AG09319 (cell line): ENCODE data around the gene XCL1.
A peak's percentile ranks its signal among the peaks of the same experiment; 100 is the strongest.

Source experiments
- DNase-seq: peaks from one replicate; pipeline ENCODE4 v3.0.0-alpha.2; 2010; ENCODE audit warnings: low read depth; ENCODE audit errors: extremely low read depth
- TF ChIP-seq, protein P1 (sequence below): IDR thresholded peaks from 2 replicates; pipeline ENCODE4 v1.5.1; 2011; ENCODE audit warnings: low read depth, mild to moderate bottlenecking, inconsistent platforms, low read length, moderate library complexity

Gene XCL1

DNA sequence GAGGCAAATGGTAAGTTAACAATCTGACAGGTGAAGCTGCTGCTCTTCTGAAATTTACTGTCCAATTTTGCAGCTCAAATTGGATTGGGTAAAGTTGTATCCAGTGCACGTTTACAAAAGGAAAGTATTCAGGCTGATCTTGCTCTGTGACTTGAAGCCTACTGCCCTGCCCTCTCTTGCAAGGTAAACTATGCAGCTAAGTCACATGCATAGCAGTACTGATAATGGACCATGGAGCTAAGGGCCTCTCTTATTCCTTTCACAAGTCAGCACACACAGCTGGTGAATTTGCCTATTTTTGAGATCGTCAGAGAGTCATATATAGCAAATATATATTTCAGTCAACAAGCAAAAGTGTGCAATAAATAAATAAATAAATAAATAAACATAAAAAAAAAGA is 23.2 kb downstream of the XCL1 start:
- TF ChIP-seq, protein P1, sequence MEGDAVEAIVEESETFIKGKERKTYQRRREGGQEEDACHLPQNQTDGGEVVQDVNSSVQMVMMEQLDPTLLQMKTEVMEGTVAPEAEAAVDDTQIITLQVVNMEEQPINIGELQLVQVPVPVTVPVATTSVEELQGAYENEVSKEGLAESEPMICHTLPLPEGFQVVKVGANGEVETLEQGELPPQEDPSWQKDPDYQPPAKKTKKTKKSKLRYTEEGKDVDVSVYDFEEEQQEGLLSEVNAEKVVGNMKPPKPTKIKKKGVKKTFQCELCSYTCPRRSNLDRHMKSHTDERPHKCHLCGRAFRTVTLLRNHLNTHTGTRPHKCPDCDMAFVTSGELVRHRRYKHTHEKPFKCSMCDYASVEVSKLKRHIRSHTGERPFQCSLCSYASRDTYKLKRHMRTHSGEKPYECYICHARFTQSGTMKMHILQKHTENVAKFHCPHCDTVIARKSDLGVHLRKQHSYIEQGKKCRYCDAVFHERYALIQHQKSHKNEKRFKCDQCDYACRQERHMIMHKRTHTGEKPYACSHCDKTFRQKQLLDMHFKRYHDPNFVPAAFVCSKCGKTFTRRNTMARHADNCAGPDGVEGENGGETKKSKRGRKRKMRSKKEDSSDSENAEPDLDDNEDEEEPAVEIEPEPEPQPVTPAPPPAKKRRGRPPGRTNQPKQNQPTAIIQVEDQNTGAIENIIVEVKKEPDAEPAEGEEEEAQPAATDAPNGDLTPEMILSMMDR, result no peak
- DNase-seq, result no peak

DNA sequence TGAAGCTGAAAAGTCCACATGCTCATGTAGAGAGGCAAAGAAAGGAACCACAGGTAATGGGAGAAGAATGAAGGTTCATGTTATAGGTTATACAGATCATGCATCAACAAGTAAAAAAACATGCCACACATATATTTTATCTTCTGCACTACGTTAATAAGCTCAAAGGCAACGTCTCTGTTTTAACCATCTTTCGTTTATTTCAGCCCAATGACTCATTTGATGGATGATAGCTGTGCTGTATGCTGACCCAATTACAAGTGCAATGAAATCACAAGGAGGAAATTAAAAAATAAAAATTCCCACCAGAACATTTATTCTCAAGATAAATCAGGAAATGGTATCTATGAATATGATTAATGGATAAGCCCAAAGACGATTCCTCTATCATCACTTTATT is 24.6 kb downstream of the XCL1 start:
- DNase-seq, result no peak
- TF ChIP-seq, protein P1, result no peak

DNA sequence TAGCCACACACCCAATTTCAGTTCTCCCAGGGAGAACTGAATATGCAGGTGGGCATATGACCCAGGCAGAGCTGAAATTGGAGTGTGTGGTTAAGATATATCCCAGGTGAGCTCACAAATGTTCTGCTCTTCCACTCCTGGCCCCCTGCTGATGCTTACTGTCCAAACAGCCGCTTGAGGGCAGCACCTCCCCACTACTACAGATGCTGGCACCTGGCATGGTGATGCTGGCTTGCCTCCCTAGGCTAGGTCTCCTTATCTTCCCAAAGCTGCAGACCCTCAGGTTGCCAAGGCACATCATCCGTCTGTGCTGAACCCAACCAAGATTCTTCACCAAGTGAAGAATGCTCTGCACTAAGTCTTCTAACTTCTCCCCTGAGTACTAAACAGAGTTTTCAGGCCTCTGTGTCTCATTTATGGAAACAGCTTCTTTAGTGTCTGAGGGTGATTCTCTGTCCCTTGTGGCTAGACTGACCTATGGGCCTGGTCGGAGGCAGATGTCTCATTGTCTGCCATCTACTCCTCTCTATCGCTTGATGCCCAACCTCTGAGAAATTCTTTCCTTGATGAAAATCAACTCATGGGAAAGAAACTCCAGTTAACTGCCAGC is 27.2 kb downstream of the XCL1 start:
- DNase-seq, result peak; percentile 19
- TF ChIP-seq, protein P1, result peak; percentile 87

DNA sequence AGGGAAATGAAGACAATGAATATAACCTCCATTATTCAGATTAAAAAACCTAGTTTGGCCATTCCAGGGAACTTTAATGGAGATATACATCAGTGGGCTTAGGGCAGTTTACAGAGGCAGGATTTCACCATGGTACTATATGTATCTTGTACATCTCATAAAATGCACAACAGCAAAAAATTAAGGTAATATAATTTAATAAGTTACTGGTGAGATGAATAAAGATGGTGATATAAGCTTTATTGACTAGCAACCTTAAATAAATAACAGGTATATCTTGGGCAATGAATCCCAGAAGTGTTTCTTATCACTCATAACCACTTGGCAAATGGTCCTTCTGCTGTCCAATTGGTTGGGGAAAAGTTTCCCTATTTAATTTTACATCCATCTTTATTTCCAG is 29.0 kb downstream of the XCL1 start:
- DNase-seq, result no peak
- TF ChIP-seq, protein P1, result no peak

DNA sequence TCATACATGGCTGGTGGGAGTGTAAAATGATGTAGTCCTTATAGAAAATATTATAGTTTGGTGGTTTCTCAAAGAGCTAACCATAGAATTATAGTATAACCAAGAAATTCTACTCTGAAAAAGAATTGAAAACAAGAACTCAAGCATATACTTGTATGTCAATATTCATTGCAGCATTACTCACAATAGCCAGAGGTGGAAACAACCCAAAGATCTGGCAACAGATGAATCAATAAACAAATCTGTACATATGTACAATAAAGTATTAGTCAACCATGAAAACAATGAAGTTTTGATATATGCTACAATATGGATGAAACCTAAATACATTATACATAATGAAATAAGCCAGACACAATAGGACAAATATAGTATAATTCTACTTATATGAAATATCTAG is 29.7 kb downstream of the XCL1 start:
- no peak for DNase-seq
- TF ChIP-seq, protein P1, result no peak

DNA sequence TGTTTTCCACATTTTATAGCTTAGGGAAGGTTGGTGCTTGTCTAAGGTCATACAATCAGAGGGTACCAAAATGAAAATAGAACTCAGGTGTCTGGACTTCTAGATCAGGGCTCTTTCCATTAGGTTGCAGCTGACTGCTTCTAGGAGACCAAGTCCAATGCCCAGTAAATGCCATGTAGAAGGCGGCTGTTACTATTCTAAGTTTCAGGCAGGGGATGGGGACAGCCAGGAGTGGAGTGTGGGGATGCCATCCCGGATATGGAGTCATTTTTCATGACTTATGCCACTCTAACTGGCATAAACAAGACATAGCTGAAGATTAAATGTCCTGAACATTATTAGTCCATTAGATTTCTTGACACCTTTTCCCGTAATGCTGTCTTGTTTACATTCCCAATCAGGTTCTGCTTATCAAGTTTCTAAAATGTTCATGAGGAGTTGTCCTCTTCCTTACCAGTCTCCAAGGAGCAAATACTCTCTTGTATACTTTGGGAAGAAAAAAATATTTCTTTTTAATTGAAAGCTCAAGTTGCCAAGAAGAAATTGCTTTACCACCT is 31.5 kb downstream of the XCL1 start:
- TF ChIP-seq, protein P1, result no peak
- DNase-seq, result no peak

DNA sequence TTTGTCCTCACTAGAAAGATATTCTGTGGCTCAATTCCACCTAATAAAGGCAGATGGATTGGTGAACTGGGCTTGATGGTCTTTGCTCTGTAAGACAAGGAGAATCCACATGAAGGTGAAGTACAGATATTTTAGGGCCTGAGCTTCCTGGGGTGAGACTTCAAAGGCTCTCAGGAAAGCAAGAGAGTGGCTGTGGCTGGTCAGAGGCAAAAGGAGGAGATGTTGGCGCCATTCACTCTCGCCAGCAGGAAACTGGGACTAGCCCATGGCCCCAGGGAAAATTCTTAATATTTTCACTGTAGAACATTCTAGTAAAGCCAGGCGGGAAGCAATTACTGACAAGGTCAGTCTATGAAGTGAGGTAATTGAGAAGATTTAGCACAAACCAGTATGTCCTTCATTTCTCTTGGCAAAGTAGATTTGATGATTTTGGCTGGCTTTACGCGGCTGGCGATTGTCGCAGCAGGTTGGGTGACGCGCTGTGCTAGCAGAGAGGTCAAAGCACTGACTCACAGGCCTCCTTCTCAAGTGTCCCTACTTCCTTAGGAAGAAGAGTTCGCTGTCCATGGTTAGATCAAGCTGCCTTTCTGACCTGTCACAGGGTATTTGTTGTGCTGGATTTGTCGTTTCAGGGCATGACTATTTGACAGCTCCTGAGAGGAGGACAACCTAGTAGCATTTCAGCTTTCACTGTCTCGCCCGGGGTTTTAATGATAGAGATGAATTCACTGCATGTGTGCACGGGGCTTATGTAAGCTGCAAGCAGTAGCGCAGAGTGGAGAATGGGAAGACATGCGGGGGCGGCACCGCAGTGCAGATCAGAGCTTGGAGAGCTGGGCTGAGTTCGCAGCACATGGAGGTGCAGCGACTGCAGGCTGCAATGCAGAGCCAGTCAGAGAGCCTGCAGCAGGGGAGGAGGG is 32.7 kb downstream of the XCL1 start:
- DNase-seq, result no peak
- TF ChIP-seq, protein P1, result no peak
